HCT116 (cell line): ENCODE measurements around the gene ARHGAP1. TPM values are rescaled to one million over a fixed set of nuclear protein-coding genes. Genes with fewer than 3 reads are reported as not detected.

Source experiments
- ATAC-seq: fragments of 200-7000 bp; cut with Tn5 transposase; 2 replicates; pipeline ENCODE4 v1.9.1; 2020; ENCODE audit warnings: mild to moderate bottlenecking, moderate library complexity
- BruUV-seq: library from RNA; stranded (reverse); fragments of 400-500 nt; replicated peaks from 2 replicates; lab custom pipeline; 2021; lab: Mats Ljungman, UMichigan
- CTCF ChIA-PET: fragments of 300-600 bp; sonication (Branson Sonifier 250); formaldehyde crosslinking; loops from one replicate; lab custom pipeline; 2021; ENCODE audit warnings: antibody characterized with exemption; lab: Charles Lee
- POLR2A ChIA-PET: fragments of 300-600, 350-600 bp; sonication (Branson Sonifier 250); formaldehyde crosslinking; loops from one replicate; lab custom pipeline; 2021; ENCODE audit warnings: antibody characterized with exemption; lab: Charles Lee
- RAD21 ChIA-PET, 2 experiments: fragments of 300-600 bp; sonication (Branson Sonifier 250); formaldehyde crosslinking; loops; one replicate each; lab custom pipeline; 2023; ENCODE audit warnings: low total read pairs in 2 of 2; ENCODE audit not compliant: uncharacterized antibody in 2 of 2, unreplicated experiment in 2 of 2, low non-redundant PET in 1 of 2; lab: Charles Lee
- DNase-seq: peaks from one replicate; pipeline ENCODE4 v3.0.0-alpha.2; 2010; ENCODE audit warnings: low read depth, low spot score
- H2AFZ ChIP-seq: fragments of 200-600 bp; shearing (Covaris generic), sonication (generic); 2 replicates; pipeline ENCODE4 v1.6.1; 2017; ENCODE audit warnings: low read depth, mixed run types, mixed read lengths, antibody characterized with exemption, low read length; ENCODE audit not compliant: poor library complexity, severe bottlenecking
- H3K27ac ChIP-seq: 2 replicates; pipeline ENCODE4 v1.5.1; 2012; ENCODE audit warnings: low read depth, low read length
- H3K27me3 ChIP-seq: fragments of 200-600 bp; sonication (generic); 2 replicates; pipeline ENCODE4 v1.6.1; 2016; ENCODE audit warnings: mixed run types, low read length, mixed read lengths; ENCODE audit not compliant: insufficient read depth
- H3K36me3 ChIP-seq, 2 experiments: fragments of 200-500 bp in 1 of 2; fragments of 200-600 bp in 1 of 2; sonication (Bioruptor generic) in 1 of 2; sonication (generic) in 1 of 2; 2 replicates each; pipeline versions ENCODE4 v1.5.1 to v1.6.1; 2014 to 2016; ENCODE audit warnings: low read length in 2 of 2, inconsistent platforms in 1 of 2, mixed read lengths in 1 of 2, mixed run types in 1 of 2; ENCODE audit not compliant: insufficient read depth in 2 of 2, control insufficient read depth in 1 of 2
- H3K4me1 ChIP-seq, 2 experiments: fragments of 200-600 bp in 1 of 2; sonication (generic) in 1 of 2; 2 replicates each; pipeline versions ENCODE4 v1.5.1 to v1.6.1; 2012 to 2017; ENCODE audit warnings: low read length in 2 of 2, inconsistent platforms in 1 of 2, mild to moderate bottlenecking in 1 of 2, mixed read lengths in 1 of 2, mixed run types in 1 of 2, moderate library complexity in 1 of 2; ENCODE audit not compliant: insufficient read depth in 2 of 2, control insufficient read depth in 1 of 2
- H3K4me2 ChIP-seq: fragments of 200-600 bp; sonication (generic); 2 replicates; pipeline ENCODE4 v1.6.1; 2017; ENCODE audit warnings: mixed run types, low read length, mixed read lengths
- H3K4me3 ChIP-seq, 2 experiments: fragments of 200-600 bp in 1 of 2; sonication (generic) in 1 of 2; replicated peaks in 1 of 2; 2 replicates each; pipeline ENCODE4 v1.5.1; 2011 to 2016; ENCODE audit warnings: low read length in 2 of 2, control low read depth in 1 of 2, low read depth in 1 of 2, mild to moderate bottlenecking in 1 of 2, mixed read lengths in 1 of 2, mixed run types in 1 of 2
- H3K79me2 ChIP-seq: fragments of 200-600 bp; sonication (generic); 2 replicates; pipeline ENCODE4 v1.6.1; 2017; ENCODE audit warnings: mild to moderate bottlenecking, mixed run types, low read length, moderate library complexity, mixed read lengths; ENCODE audit not compliant: insufficient read depth
- H3K9ac ChIP-seq: fragments of 200-600 bp; sonication (generic); 2 replicates; pipeline ENCODE4 v1.6.1; 2016; ENCODE audit warnings: low read length, mixed read lengths
- H3K9me2 ChIP-seq: fragments of 200-600 bp; sonication (generic), shearing (Covaris generic); 2 replicates; pipeline ENCODE4 v1.6.1; 2017; ENCODE audit warnings: mixed run types, mild to moderate bottlenecking, moderate library complexity; ENCODE audit not compliant: insufficient read depth
- H3K9me3 ChIP-seq, 2 experiments: fragments of 200-500 bp in 1 of 2; fragments of 200-600 bp in 1 of 2; sonication (Bioruptor generic) in 1 of 2; sonication (generic) in 1 of 2; 2 replicates each; pipeline ENCODE4 v1.6.1; 2014 to 2017; ENCODE audit warnings: low read length in 2 of 2, mixed read lengths in 2 of 2, inconsistent platforms in 1 of 2, low read depth in 1 of 2, mild to moderate bottlenecking in 1 of 2, mixed run types in 1 of 2, moderate library complexity in 1 of 2; ENCODE audit not compliant: control insufficient read depth in 1 of 2, insufficient read depth in 1 of 2
- H4K20me1 ChIP-seq: fragments of 200-600 bp; sonication (generic), shearing (Covaris generic); 2 replicates; pipeline ENCODE4 v1.6.1; 2017; ENCODE audit warnings: mixed run types, mild to moderate bottlenecking, moderate library complexity; ENCODE audit not compliant: insufficient read depth
- ATF3 ChIP-seq: IDR thresholded peaks from 2 replicates; pipeline ENCODE4 v1.6.1; 2012
- CBX3 ChIP-seq: IDR thresholded peaks from 2 replicates; pipeline ENCODE4 v1.6.1; 2012; ENCODE audit warnings: low read depth
- ELF1 ChIP-seq: IDR thresholded peaks from 2 replicates; pipeline ENCODE4 v1.6.1; 2012; ENCODE audit warnings: low read depth, borderline replicate concordance
- EZH2 ChIP-seq: fragments of 200-600 bp; sonication (generic); IDR thresholded peaks from 2 replicates; pipeline ENCODE4 v1.6.1; 2017; ENCODE audit warnings: antibody characterized with exemption, mixed run types
- FOSL1 ChIP-seq: IDR thresholded peaks from 2 replicates; pipeline ENCODE4 v1.6.1; 2012; ENCODE audit warnings: low read depth
- JUND ChIP-seq: IDR thresholded peaks from 2 replicates; pipeline ENCODE4 v1.6.1; 2012
- MAX ChIP-seq: IDR thresholded peaks from 2 replicates; pipeline ENCODE4 v1.6.1; 2012
- POLR2A ChIP-seq: IDR thresholded peaks from 2 replicates; pipeline ENCODE4 v1.7.0; 2011; ENCODE audit warnings: borderline replicate concordance; ENCODE audit not compliant: insufficient read depth, insufficient read length; ENCODE audit errors: extremely low read depth
- POLR2AphosphoS5 ChIP-seq: IDR thresholded peaks from 2 replicates; pipeline ENCODE4 v1.6.1; 2011; ENCODE audit warnings: mild to moderate bottlenecking, low read depth, low read length, moderate library complexity
- RAD21 ChIP-seq: IDR thresholded peaks from 2 replicates; pipeline ENCODE4 v1.6.1; 2012; ENCODE audit warnings: low read depth, mild to moderate bottlenecking
- SP1 ChIP-seq: IDR thresholded peaks from 2 replicates; pipeline ENCODE4 v1.6.1; 2012; ENCODE audit warnings: low read depth
- SRF ChIP-seq: IDR thresholded peaks from 2 replicates; pipeline ENCODE4 v1.6.1; 2012; ENCODE audit warnings: low read depth
- ZBTB33 ChIP-seq: IDR thresholded peaks from 2 replicates; pipeline ENCODE4 v1.6.1; 2011; ENCODE audit warnings: mild to moderate bottlenecking, low read length, moderate library complexity; ENCODE audit not compliant: insufficient replicate concordance; ENCODE audit errors: extremely low read depth
- ZFX ChIP-seq: fragments of 450-650 bp; IDR thresholded peaks from 2 replicates; pipeline ENCODE4 v1.6.1; 2017
- ZNF274 ChIP-seq: fragments of 200-500 bp; sonication (Bioruptor generic); IDR thresholded peaks from 2 replicates; pipeline ENCODE4 v1.6.1; 2014; ENCODE audit warnings: mild to moderate bottlenecking, low read depth, low read length, inconsistent platforms
- intact Hi-C: fragments of 100-400 bp; cut with micrococcal nuclease; formaldehyde crosslinking; loops from 2 replicates; pipeline ENCODE4 v1.10.0; 2022
- total RNA-seq: library from RNA; stranded (reverse); gene quantifications from one replicate; pipeline ENCODE4 v1.2.1, GENCODE V29; 2021; ENCODE audit not compliant: unreplicated experiment

The ARHGAP1 gene
- total RNA-seq, 1 experiment from 2014 or later = 36.9 TPM

GRCh38 chr11:46723359-46723680 is 22.9 kb upstream of the ARHGAP1 start:
- intact Hi-C loops = no loop called here
- ATAC-seq = no peak
- Histone ChIP-seq H3K79me2 (no peaks in the 10 kb centered on the region), H2AFZ (no peak overlapping the region), H3K9me3 (no peaks in the 10 kb centered on the region), H3K36me3 (no peaks in the 10 kb centered on the region), H3K4me1 (peaks cover 0 to 4% of the 10 kb centered on the region in 2 experiments; a peak in 3 of 4 replicates), H3K4me3 (no peak overlapping the region), H3K27ac (no peak overlapping the region), H3K9ac (no peak overlapping the region), H3K4me2 (no peak overlapping the region), H3K27me3 (no peaks in the 10 kb centered on the region), H3K9me2 (no peaks in the 10 kb centered on the region), H4K20me1 (no peaks in the 10 kb centered on the region)
- BruUV-seq = no TSS peak
- TF ChIP-seq CBX3 (no peak), MAX (no peak), SP1 (no peak), POLR2AphosphoS5 (no peak), ZBTB33 (no peak), ELF1 (no peak), POLR2A (no peak), JUND (no peak), ZFX (no peak), SRF (no peak), FOSL1 (no peak), EZH2 (no peak), RAD21 (no peak), ATF3 (no peak), ZNF274 (no peak)
- DNase-seq = no peak
- ChIA-PET POLR2A (no interaction called here), CTCF (no interaction called here), RAD21 (no interaction called here)
